Jurkat, Clone E6-1 (cell line): Measurements from ENCODE around the gene ATG13. TPM values are rescaled to one million over a fixed set of nuclear protein-coding genes. Genes with fewer than 3 reads are reported as not detected.
"Not testable (repeated sequence)": the region's sequence is repeated elsewhere in the genome, so short reads cannot be mapped to it uniquely, and the experiment has no call there.

Experiments
- DNase-seq: peaks from one replicate; pipeline ENCODE4 v3.0.0-alpha.2; 2011; ENCODE audit warnings: low read depth, low spot score
- H3K4me3 ChIP-seq: 2 replicates; pipeline ENCODE4 v1.5.1; 2011; ENCODE audit warnings: mild to moderate bottlenecking, low read length, control low read depth, moderate library complexity
- polyA plus RNA-seq: library from polyadenylated mRNA; unstranded; fragments of >200 nt; gene quantifications from one replicate; pipeline ENCODE4 v1.2.1, GENCODE V29; 2012; ENCODE audit warnings: missing spikeins; ENCODE audit not compliant: insufficient read length, insufficient read depth

The ATG13 gene
- 86.7 TPM for polyA plus RNA-seq

DNA sequence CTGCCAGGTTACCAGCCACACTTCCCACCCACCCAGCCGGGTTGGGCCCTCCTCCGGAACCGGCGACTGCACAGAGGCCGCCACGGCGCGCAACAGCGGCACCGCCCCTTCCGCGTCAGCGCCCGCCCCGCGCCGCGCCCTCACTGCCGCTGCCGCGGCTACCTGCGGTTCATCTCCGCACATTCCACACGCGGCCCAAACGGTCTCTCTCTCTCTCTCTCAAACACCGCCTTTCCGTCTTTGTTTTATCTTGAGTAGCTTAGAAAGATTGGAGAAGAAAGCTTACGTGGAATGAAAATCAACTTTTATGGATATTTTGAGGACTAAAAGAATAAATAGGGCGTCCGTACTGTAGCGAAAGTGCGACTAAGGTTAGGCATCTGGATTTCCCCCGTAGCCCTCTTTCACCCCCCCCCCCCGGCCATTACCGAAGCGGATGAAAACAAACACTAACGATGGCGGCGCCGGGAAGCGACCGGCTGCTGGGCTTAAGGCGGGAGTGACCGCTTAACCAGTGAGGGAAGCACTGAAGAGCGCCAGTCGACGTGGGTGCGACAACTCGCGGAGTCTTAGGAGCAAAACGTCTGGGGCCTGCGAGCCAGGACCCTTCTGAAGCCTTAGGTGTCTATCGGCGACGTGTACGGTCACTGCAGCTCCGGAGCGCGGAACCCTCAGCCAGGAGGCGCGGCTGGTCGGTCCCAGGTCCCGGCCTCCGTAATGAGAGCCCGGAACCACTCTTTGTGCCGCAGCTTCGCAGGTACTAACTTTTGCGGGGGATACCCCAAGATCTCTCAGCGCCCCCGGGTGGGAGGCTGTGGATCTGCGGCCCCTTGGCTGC lies at the start of gene ATG13, which contains the start of gene HARBI1:
TSS of gene ATG13 (plus strand) at position 420 of the 838 bp plus-strand sequence. CDS start 26,739 bp downstream, outside the sequence.
TSS of gene HARBI1 (minus strand) at position 94 of the 838 bp plus-strand sequence. CDS start 990 bp downstream, outside the sequence.
- peak within 1 kb of the TSS; percentile 68 for H3K4me3 ChIP-seq
- peak; percentile 81 for DNase-seq

DNA sequence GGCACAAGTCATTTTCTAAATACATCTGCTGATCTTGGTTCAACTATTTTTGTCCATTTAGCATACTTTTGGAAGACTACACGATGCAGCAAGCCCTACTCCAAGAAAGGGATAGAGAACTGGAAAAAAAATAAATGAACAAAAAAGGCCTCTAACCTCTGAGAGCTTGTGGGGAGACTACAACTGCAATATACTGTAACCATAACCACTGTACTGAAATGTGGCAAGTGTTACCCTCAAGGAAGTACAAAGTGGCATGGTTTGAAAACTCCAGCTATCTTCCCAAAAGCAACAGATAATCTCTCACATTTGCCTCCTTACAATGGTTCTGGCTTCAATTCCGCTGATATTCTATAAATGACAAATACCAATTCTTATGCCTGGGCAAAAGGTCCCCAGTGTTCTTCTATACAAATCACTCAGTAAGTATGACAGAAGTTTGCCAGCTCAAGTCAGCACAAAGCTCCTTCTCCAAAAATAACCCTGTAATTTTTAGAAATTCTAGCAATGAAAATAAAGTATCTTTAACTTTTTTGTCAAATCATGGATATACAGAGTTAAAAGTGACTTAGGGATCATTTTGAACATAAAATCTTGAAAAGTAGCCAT lies 46.5 kb upstream of the ATG13 start:
- DNase-seq = peak; percentile 29
- no peak overlapping the region for H3K4me3 ChIP-seq

DNA sequence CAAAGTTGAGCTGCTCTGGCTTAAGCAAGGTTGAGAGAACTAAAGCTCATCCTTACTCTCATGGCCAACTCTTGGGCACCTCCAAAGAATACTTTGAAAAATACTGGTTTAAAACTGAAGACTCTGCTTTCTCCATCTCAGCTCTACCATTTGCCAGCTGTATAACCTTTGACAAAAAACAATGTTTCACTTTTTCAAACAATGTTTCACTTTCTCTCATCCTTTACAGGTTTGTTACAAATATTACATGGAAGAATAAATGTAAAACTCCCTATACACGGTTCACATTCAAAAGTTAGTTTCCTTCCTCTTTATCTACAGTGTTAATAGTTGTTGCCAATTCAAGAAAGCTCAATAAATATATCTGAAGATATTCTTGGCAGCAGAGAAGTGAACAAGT lies 42.7 kb upstream of the ATG13 start:
- H3K4me3 ChIP-seq = no peak overlapping the region
- DNase-seq = no peak

DNA sequence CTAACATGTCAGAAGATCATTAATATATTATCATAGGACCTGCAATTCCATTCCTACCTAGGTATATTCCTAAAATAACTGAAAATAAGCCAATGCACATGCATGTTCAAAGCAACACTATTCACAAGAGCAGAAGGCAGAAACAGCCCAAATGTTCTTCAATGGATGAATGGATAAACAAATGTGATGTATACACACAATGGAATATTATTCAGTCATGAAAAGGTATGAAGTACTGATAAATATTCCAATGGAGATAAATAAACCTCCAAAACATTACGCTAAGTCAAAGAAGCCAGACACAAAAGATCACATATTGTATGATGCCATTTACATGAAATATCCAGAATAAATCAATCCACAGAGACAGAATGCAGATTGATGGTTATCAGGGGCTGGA lies 40.3 kb upstream of the ATG13 start:
- DNase-seq = no peak

DNA sequence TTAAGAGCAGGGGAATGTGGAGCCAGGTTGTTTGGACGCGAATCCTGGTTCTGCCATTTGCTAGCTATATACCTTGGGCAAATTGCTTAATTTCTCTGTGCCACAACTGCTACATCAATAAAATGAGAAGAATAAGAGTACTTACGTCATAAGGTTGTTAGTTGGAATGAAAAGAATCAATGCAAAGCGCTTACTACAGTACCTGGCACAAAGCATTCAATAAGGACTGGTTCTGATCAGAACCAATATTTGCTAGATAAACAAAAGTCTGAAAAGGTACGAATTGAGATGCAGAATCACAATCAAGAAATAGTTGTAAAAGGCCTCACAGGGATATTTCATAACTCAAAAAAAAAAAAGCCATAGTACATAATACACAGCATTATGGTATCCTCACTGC lies 34.8 kb upstream of the ATG13 start:
- no peak overlapping the region for H3K4me3 ChIP-seq
- DNase-seq = no peak

More for the DNA sequence above, 40.3 kb upstream of the ATG13 start:
- H3K4me3 ChIP-seq = no peak overlapping the region

DNA sequence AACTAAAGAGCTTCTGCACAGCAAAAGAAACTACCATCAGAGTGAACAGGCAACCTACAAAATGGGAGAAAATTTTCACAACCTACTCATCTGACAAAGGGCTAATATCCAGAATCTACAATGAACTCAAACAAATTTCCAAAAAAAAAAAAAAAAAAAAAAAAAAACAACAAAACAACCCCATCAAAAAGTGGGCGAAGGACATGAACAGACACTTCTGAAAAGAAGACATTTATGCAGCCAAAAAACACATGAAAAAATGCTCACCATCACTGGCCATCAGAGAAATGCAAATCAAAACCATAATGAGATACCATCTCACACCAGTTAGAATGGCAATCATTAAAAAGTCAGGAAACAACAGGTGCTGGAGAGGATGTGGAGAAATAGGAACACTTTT lies 33.8 kb upstream of the ATG13 start:
- not testable (repeated sequence) for H3K4me3 ChIP-seq, DNase-seq

DNA sequence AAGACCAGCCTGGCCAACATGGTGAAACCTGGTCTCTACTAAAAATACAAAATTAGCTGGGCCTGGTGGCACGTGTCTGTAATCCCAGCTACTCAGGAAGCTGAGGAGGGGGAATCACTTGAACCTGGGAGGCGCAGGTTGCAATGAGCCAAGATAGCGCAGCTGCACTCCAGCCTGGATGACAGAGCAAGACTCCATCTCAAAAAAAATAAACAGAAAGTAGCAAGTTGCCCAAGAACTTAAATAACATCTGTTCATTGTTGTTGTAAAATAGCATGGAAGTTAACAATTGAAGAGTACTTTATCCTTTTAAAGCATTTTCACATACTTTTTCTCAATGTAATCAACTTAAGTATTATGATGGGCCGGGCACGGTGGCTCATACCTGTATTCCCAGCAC lies 29.2 kb upstream of the ATG13 start:
- no peak for DNase-seq
- no peak overlapping the region for H3K4me3 ChIP-seq

DNA sequence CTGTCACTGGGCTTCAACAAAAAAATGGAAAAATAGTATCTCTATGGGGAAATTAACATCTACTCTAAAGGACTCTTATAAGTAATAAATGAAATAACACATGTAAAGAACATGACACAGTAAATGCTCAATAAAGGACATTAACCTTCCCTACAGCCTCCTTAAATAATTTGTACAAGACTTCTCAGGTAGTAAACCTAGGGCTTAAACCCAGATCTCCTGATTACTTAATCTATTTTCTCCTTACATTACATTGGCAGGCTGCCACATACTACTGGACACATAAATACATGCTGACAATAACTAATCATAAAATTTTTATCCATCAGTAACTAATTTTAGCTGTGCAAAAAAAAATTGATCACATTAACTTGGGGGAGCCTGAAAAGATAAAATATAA lies 28.4 kb upstream of the ATG13 start:
- no peak overlapping the region for H3K4me3 ChIP-seq
- DNase-seq = no peak

DNA sequence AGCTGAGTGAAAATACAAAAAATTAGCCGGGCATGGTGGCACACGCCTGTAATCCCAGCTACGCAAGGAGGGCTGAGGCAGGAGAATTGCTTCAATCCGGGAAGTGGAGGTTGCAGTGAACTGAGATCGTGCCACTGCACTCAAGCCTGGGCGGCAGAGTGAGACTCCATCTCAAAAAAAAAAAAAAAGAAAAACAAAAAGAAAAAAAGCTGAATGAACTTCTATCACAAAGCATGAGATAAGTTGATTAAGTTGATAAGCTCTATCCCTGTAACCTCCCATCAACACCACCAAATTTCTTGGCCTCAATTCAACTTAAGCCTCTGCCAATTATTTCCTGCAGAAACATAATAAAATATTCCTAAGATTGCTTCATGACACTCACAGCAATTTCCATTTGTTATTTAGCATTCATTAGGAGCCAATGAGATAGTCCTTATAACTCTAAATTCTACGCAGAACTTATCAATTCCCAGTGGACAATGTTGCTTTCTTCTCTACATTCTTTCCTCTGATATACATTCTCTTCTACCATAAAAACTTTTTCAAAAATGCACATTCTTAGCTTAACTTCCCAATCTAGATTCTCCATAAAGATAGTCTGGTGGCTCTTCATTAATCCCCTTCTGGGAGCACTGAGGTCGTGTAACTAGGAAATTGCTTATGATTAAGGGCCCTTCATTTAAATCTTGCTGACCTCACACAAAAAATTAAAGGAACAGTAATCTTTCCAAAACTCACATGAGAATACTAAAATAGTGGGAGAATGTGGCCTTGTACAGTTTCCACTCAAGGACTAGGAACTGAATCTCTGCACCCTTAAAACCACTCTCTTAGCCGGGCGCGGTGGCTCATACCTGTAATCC lies 26.4 kb upstream of the ATG13 start:
- H3K4me3 ChIP-seq = no peak overlapping the region
- DNase-seq = no peak

DNA sequence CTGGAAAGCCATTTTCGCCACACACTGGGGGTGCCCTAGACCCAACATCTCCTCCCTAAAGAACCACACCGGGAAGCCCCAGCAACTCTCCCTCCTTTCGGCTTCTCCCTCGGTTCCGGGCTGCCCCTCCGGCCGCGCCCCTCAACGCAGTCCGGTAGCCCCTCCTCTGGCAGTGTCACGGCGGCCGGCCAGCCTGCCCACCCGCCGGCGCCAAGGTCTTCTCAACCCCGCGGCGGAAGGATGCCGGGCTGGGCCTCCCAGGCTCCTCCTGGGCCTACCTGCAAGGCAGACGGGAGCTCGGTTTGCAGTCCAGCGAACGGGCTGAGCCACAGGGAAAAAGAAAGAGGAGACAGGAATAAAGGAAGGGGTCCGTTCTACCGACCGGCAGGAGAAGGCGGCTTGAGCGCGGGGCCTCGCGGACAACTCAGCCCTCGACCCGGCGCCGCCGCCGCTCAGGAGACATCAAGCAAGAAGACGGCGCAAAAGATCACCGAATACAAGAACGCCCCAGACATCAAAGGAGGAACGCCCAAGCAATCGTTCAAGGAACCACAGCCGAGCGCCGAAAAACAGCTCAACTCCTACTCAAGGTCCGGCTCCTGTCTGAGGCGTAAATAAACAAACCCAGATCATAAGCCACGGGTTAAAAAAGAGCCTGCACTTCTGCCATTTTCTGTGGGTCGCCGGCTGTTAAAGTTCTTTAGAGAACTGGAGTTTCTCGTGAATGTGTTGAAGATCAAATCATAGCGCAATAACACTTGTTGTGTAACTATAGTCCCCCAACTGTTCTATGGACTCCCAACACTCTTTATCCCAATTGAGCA lies 23.6 kb upstream of the ATG13 start, which contains the start of gene AMBRA1:
TSS of gene AMBRA1 (minus strand) at position 474 of the 824 bp plus-strand sequence. CDS start 45,643 bp downstream, outside the sequence.
- H3K4me3 ChIP-seq = peak within 1 kb of the TSS; percentile 77
- peak; percentile 94 for DNase-seq

DNA sequence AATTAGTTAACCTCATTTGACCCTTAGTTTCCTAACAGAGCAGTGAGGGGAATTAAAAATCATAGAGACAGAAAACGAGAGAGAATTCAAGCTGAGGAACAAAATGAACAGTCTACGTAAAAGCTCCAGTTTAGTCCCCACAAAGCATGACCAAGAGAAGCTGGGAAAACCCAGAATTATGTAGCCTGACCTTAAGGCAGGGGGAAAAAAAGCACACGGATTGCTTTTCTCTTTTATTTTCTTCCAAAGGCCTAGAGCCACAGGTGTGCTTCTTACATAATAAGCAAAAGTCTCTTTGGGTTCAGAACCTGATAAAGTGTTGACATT lies 23.0 kb upstream of the ATG13 start:
- DNase-seq = no peak

DNA sequence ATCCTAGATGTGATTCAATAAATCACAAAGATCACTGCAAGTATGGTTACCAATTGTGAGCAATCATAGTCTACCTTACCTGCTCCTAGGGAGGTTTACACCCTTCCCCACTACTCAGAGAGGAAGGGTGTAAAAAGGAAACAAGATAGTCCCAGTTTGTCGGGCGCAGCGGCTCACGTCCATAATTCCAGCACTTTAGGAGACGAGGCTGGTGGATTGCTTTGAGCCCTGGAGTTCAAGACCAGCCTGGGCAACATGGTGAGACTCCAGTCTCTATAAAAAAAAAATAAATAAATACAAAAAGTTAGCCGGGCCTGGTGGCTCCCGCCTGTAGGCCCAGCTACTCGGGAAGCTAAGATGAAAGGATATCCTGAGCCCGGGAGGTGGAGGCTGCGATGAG lies 22.6 kb upstream of the ATG13 start:
- DNase-seq = no peak
- H3K4me3 ChIP-seq = no peak overlapping the region

More for the DNA sequence above, 23.0 kb upstream of the ATG13 start:
- peak overlapping the region; percentile 77 for H3K4me3 ChIP-seq

DNA sequence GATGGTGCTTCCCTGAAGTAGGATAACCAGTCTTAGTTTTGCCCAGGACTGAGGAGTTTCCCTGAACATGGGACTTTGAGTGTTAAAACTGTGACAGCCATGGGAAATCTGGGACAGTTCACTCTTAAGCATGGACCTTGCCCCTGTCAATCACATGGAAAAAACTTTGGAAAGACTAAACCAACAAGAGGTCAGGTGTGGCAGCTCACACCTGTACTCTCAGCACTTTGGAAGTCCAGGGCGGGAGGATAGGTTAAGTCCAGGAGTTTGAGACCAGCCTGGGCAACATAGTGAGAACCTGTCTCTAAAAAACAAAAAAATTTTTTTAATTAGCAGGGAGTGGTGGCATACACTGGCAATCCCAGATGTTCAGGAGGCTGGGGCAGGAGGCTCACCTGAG lies 20.2 kb upstream of the ATG13 start:
- DNase-seq = no peak
- H3K4me3 ChIP-seq = no peak overlapping the region

DNA sequence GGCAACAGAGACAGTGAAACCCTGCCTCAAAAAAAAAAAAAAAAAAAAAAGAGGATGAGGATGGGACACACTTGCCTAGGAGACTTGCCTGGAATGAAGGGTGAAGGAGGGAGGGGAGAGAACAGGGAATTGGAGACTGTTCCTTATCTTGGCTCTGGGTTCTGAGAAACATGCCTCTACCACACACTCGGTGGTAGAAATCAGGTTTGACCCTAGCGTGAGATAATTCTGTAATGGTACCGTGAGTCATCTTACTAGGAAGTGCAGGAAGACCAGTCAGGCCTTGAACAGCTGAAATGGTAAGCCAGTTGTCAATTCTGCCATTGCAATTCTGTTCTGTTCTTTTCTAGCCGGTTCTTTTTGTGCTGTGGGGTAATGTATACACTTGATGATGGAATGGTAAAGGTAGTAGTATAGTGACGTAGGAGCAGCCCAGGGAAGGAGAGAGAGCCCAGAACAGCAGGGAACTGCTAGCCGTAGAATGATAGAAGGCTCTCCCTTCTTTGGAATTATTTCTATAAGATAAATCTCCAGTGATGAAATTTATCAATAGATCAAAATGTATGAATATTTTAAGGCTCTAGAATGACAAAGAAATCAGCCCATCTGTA lies 19.6 kb upstream of the ATG13 start:
- DNase-seq = no peak
- no peak overlapping the region for H3K4me3 ChIP-seq

DNA sequence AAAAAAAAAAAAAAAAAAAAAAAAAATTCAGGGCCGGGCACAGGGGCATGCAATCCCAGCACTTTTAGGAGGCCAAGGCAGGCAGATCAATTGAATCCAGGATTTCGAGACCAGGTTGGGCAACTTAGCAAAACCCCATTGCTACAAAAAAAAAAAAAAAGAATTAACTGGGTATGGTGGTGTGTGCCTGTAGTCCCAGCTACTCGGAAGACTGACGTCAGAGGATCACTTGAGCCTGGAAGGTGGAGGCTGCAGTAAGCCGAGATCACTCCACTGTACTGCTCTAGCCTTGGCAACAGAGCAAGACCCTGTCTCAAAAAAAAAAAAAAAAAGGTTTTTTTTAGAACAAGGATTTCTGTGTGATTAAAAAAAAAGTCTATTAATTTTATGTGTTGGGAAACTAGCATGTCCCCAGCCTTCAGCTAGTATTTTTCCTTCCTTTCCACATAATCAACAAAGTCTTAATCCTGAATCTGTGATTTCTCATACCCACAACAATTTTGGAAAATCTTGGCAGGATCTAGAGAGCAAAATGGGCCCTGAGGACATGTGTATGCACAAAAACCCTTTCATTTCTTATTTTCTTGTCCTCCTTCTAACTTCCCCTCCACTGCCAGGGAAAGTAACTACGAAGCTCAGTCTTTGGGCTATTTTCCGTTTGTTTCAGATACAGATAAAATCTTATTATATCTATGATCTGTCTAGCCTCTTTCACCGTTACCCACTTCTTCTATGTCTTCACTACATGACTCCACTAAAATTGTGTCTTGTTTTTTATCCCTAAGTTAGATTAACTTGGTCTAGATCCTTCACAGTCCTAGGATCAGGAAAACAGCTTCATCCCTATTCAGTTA lies 17.8 kb upstream of the ATG13 start:
- DNase-seq = no peak
- H3K4me3 ChIP-seq = no peak overlapping the region

DNA sequence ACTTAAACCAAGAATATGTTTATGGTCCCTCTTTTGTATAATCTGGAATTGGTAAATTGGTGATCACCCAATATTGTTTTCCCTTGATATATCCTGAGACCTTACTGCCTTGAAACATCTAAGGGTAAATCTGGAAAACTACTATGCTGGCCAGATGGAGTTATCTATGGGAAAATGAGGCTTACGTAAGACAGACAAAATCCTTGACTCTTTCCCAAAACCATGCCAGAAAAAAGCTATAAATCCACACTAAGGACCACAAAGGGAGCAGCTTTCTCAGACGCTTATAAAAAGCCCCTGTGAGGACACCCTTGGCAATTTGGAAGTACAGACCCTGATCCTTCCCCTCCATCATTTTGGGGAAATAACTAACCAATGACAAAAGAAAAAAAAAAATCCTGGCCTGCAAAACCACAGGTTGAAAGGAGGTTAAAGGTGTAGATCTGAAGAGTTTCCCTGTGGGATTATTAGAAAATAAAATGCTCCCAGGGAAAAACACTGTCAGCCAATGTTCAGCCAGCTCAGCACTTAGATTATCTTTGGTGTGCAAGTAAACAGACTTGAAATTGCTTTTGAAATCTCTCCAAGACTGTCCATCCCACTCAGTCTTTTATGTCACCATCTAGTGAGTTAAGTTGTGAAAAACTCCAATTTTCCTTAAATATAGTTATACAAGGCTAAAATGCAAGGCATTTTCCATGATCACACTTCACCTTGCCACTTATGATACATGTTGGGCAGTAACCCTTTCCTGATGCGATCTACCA lies 17.0 kb upstream of the ATG13 start:
- no peak overlapping the region for H3K4me3 ChIP-seq
- no peak for DNase-seq

DNA sequence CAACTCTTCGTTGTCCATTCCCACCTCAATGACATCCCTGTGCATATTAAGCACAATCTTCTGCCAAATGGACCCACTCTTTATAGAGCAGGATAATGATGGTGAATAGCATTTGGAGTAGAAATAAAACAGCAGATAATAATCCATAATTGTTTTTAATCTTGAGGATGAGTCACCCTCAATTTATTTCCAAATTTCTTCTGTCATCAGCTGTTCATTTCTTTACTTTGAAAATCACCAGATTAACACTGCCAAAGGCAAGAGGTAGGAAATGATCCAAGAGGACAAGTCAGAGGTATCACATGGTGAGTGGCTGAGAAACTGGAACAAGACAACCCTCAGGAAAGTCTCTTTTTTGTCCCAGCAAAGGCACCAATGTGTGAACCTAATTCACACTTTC lies 16.2 kb upstream of the ATG13 start:
- no peak for DNase-seq
- no peak overlapping the region for H3K4me3 ChIP-seq
